DOHH2 (cell line): Measurements from ENCODE around the gene CYTH4.

Experiments
- H3F3A ChIP-seq: fragments of 200-600 bp; sonication (generic), shearing (Covaris generic); 2 replicates; pipeline ENCODE4 v1.6.0; 2016; ENCODE audit warnings: antibody characterized with exemption, mild to moderate bottlenecking; ENCODE audit not compliant: control insufficient read depth, insufficient read depth
- H3K27ac ChIP-seq: fragments of 200-600 bp; sonication (generic); 2 replicates; pipeline ENCODE4 v1.5.1; 2014; ENCODE audit warnings: low read depth, mild to moderate bottlenecking, low read length, moderate library complexity
- H3K27me3 ChIP-seq: fragments of 200-600 bp; sonication (generic); 2 replicates; pipeline ENCODE4 v1.6.1; 2014; ENCODE audit warnings: mild to moderate bottlenecking, low read length, mixed read lengths; ENCODE audit not compliant: control insufficient read depth
- H3K36me3 ChIP-seq: fragments of 200-600 bp; sonication (generic); 2 replicates; pipeline ENCODE4 v1.6.1; 2014; ENCODE audit warnings: mild to moderate bottlenecking, low read length, moderate library complexity, mixed read lengths; ENCODE audit not compliant: control insufficient read depth
- H3K4me1 ChIP-seq: fragments of 200-600 bp; sonication (generic); 2 replicates; pipeline ENCODE4 v1.6.1; 2014; ENCODE audit warnings: mild to moderate bottlenecking, low read length, mixed read lengths; ENCODE audit not compliant: control insufficient read depth
- H3K4me2 ChIP-seq: fragments of 200-600 bp; sonication (generic); 2 replicates; pipeline ENCODE4 v1.6.0; 2014; ENCODE audit warnings: mild to moderate bottlenecking, low read length, moderate library complexity
- H3K4me3 ChIP-seq: fragments of 200-600 bp; sonication (generic); 2 replicates; pipeline ENCODE4 v1.5.1; 2014; ENCODE audit warnings: mild to moderate bottlenecking, low read length, mixed read lengths
- H3K79me2 ChIP-seq: fragments of 200-600 bp; sonication (generic); 2 replicates; pipeline ENCODE4 v1.6.1; 2014; ENCODE audit warnings: mild to moderate bottlenecking, low read length, mixed read lengths; ENCODE audit not compliant: control insufficient read depth
- H3K9me2 ChIP-seq: fragments of 200-600 bp; sonication (generic); replicated peaks from 2 replicates; pipeline ENCODE4 v1.6.1; 2014; ENCODE audit warnings: mild to moderate bottlenecking, low read length, mixed read lengths; ENCODE audit not compliant: control insufficient read depth
- H3K9me3 ChIP-seq: fragments of 200-600 bp; sonication (generic); 2 replicates; pipeline ENCODE4 v1.6.1; 2014; ENCODE audit warnings: antibody characterized with exemption, low read length, mixed read lengths; ENCODE audit not compliant: control insufficient read depth, insufficient read depth
- H4K20me1 ChIP-seq: fragments of 200-600 bp; sonication (generic); 2 replicates; pipeline ENCODE4 v1.6.0; 2014; ENCODE audit warnings: low read depth, mild to moderate bottlenecking, antibody characterized with exemption, low read length, moderate library complexity; ENCODE audit not compliant: control insufficient read depth, insufficient read depth
- CTCF ChIP-seq: fragments of 200-600 bp; sonication (generic); IDR thresholded peaks from one replicate; pipeline ENCODE4 v1.5.1; 2014; ENCODE audit warnings: antibody characterized with exemption, mild to moderate bottlenecking, low read depth, low read length; ENCODE audit not compliant: poor library complexity, severe bottlenecking
- EZH2phosphoT487 ChIP-seq: fragments of 200-600 bp; sonication (generic); IDR thresholded peaks from 2 replicates; pipeline ENCODE4 v1.6.1; 2017; ENCODE audit warnings: borderline replicate concordance, mild to moderate bottlenecking, antibody characterized with exemption, low read length, moderate library complexity, mixed read lengths

Gene CYTH4

GRCh38 chr22:37317698-37318210, 35.4 kb downstream of the CYTH4 start:
- H3K27ac ChIP-seq, result no peak overlapping the region
- peaks cover 18% of the 10 kb centered on the region; the same call in 1 of the 2 replicates for H3K27me3 ChIP-seq
- no peak overlapping the region for H3K4me3 ChIP-seq
- no peaks in the 10 kb centered on the region for H3K9me3 ChIP-seq
- H4K20me1 ChIP-seq, result 0 out of 2 replicates have a peak, but pooled peaks cover 4% of the 10 kb centered on the region
- H3K9me2 ChIP-seq, result no peaks in the 10 kb centered on the region
- H3K36me3 ChIP-seq, result 0 out of 2 replicates have a peak, but pooled peaks cover 6% of the 10 kb centered on the region
- no peak overlapping the region for H3K4me2 ChIP-seq
- no peaks in the 10 kb centered on the region for H3K79me2 ChIP-seq
- no peaks in the 10 kb centered on the region for H3F3A ChIP-seq
- H3K4me1 ChIP-seq, result peaks cover 34% of the 10 kb centered on the region
- TF ChIP-seq EZH2phosphoT487, result no peak
- no peak for TF ChIP-seq CTCF

- Histone ChIP-seq H3K27ac (no peak overlapping the region), H3K4me3 (no peak overlapping the region), H3K4me1 (peaks cover 29% of the 10 kb centered on the region), H3F3A (no peaks in the 10 kb centered on the region), H3K27me3 (peaks cover 26% of the 10 kb centered on the region), H3K36me3 (0 out of 2 replicates have a peak, but pooled peaks cover 6% of the 10 kb centered on the region), H3K9me2 (no peaks in the 10 kb centered on the region), H3K79me2 (no peaks in the 10 kb centered on the region), H4K20me1 (0 out of 2 replicates have a peak, but pooled peaks cover 4% of the 10 kb centered on the region), H3K4me2 (no peak overlapping the region), H3K9me3 (no peaks in the 10 kb centered on the region)
- TF ChIP-seq CTCF (no peak), EZH2phosphoT487 (no peak)
These were observed 36.2 kb downstream of the CYTH4 start for GRCh38 chr22:37318364-37319109.

- H3F3A ChIP-seq, result no peaks in the 10 kb centered on the region
- H3K4me1 ChIP-seq, result peaks cover 19% of the 10 kb centered on the region
- no peak for TF ChIP-seq EZH2phosphoT487
- no peak overlapping the region for H3K27ac ChIP-seq
- H3K9me2 ChIP-seq, result no peaks in the 10 kb centered on the region
- no peaks in the 10 kb centered on the region for H3K36me3 ChIP-seq
- no peak overlapping the region for H3K4me3 ChIP-seq
- 0 out of 2 replicates have a peak, but pooled peaks cover 4% of the 10 kb centered on the region for H4K20me1 ChIP-seq
- no peaks in the 10 kb centered on the region for H3K9me3 ChIP-seq
- H3K4me2 ChIP-seq, result no peak overlapping the region
- H3K79me2 ChIP-seq, result no peaks in the 10 kb centered on the region
- peaks cover 35% of the 10 kb centered on the region for H3K27me3 ChIP-seq
These were observed 37.2 kb downstream of the CYTH4 start for GRCh38 chr22:37319469-37319868.
